NCI-H1092 treated with DMSO at 0.1 percent for 48 hours (cell line): ENCODE results near the gene YES1.

Source experiments
- DNase-seq: peaks from one replicate; lab custom pipeline; 2025; lab: John Stamatoyannopoulos, UW

The YES1 gene

GRCh38 chr18:811892-812375 lies at the start of gene YES1:
Gene YES1 (minus strand): TSS chr18:812242. CDS start chr18:756827, 55,415 bp downstream.
- DNase-seq, result no peak

- no peak for DNase-seq
These were observed 45.9 kb upstream of the YES1 start for GRCh38 chr18:857986-858385.

GRCh38 chr18:853471-853870 lies 41.4 kb upstream of the YES1 start:
- DNase-seq, result no peak

- no peak for DNase-seq
These were observed 38.9 kb upstream of the YES1 start for GRCh38 chr18:850960-851359.

- no peak for DNase-seq
These were observed 37.0 kb upstream of the YES1 start for GRCh38 chr18:849021-849420.

- DNase-seq, result no peak
These were observed 36.2 kb upstream of the YES1 start for GRCh38 chr18:848062-848861.

GRCh38 chr18:845152-845819 lies 33.2 kb upstream of the YES1 start:
- DNase-seq, result no peak

GRCh38 chr18:841647-842370 lies 29.8 kb upstream of the YES1 start:
- DNase-seq, result no peak

- DNase-seq, result no peak
These were observed 28.5 kb upstream of the YES1 start for GRCh38 chr18:840516-840915.

- no peak for DNase-seq
These were observed 28.0 kb upstream of the YES1 start for GRCh38 chr18:840023-840408.

GRCh38 chr18:839224-840022 lies 27.4 kb upstream of the YES1 start:
- DNase-seq, result peak; percentile 63

- DNase-seq, result no peak
These were observed 25.9 kb upstream of the YES1 start for GRCh38 chr18:837922-838321.

- no peak for DNase-seq
These were observed 22.2 kb upstream of the YES1 start for GRCh38 chr18:834082-834720.

- no peak for DNase-seq
These were observed 21.2 kb upstream of the YES1 start for GRCh38 chr18:833197-833596.

- peak; percentile 15 for DNase-seq
These were observed 20.1 kb upstream of the YES1 start for GRCh38 chr18:832085-832681.

- no peak for DNase-seq
These were observed 18.4 kb upstream of the YES1 start for GRCh38 chr18:830315-830901.

GRCh38 chr18:829432-829831 lies 17.4 kb upstream of the YES1 start:
- DNase-seq, result no peak

- no peak for DNase-seq
These were observed 15.1 kb upstream of the YES1 start for GRCh38 chr18:827093-827677.

- no peak for DNase-seq
These were observed 14.0 kb upstream of the YES1 start for GRCh38 chr18:825891-826585.

GRCh38 chr18:824179-824578 lies 12.1 kb upstream of the YES1 start:
- no peak for DNase-seq
